GM18868 (cell line): ENCODE measurements around the gene SLC25A22.
A peak's percentile ranks its signal among the peaks of the same experiment; 100 is the strongest.

ENCODE experiments used
- ATAC-seq: cut with Tn5 transposase; IDR thresholded peaks from one replicate; pipeline ENCODE4 v1.9.1; 2021; ENCODE audit warnings: mild to moderate bottlenecking, moderate library complexity; ENCODE audit not compliant: unreplicated experiment

Gene SLC25A22

DNA sequence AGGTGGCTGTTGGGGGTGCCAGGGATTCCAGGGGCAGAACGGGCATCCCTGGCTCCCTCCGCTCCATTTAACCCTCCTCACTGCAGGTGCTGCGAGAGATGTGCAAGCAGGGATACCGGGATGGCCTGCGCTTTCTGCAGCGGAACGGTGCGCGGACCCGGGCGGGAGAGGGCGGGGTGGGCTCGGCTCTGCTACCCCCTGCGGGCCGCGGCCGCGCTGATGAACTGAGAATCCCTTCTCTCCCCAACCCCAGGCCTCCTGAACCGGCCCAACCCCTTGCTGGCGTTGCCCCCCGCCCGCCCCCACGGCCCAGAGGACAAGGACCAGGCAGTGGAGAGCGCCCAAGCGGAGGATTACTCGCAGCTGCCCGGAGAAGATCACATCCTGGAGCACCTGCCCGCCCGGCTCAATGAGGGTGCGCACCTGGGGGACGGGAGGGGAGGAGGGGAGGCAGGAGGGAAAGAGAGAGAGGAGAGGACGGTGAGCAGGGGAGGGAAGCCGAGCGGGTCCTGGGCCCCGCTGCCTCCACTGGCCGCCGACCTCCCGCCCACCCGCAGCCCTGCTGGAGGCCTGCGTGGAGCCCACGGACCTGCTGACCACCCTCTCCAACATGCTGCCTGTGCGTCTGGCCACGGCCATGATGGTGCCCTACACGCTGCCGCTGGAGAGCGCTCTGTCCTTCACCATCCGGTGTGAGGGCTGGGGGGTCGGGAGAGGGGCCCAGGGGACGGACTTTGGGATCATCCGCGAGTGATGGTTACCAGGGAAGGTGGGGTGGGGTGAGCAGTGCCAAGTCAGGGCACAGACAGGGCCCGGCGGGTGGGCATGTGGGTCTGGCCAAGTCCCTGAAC is 25.6 kb upstream of the SLC25A22 start:
- ATAC-seq: no peak

DNA sequence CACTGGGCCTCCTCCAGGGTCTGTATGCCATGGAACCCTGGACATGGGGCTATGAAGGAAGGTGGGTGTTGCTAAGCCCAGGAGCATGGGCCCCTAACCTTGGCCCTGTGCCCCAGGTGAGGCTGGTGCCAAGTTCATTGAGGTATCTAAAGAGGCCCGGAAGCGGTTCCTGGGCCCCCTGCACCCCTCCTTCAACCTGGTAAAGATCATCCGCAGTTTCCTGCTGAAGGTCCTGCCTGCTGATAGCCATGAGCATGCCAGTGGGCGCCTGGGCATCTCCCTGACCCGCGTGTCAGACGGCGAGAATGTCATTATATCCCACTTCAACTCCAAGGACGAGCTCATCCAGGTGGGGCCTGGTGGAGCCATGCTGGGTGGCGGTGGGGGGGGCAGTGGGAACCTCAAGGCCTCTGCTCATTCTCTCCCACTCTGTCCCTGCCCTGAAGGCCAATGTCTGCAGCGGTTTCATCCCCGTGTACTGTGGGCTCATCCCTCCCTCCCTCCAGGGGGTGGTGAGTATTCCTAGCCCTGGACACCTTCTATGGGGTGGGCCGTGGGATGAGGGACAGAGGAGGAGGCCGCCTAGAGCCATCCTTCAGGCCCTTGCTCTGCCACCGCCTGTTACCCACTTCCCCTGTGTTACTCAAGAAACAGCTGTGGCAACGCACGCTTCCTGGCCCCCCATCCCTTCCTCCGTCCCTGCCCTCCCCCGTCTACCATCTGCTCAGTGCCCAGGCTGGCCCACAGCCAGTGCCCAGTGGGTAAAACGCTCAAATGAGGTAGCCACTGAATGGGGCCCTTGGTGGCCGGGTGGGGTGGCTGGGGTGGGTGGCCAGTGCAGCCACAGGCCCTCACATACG is 23.7 kb upstream of the SLC25A22 start:
- no peak for ATAC-seq

DNA sequence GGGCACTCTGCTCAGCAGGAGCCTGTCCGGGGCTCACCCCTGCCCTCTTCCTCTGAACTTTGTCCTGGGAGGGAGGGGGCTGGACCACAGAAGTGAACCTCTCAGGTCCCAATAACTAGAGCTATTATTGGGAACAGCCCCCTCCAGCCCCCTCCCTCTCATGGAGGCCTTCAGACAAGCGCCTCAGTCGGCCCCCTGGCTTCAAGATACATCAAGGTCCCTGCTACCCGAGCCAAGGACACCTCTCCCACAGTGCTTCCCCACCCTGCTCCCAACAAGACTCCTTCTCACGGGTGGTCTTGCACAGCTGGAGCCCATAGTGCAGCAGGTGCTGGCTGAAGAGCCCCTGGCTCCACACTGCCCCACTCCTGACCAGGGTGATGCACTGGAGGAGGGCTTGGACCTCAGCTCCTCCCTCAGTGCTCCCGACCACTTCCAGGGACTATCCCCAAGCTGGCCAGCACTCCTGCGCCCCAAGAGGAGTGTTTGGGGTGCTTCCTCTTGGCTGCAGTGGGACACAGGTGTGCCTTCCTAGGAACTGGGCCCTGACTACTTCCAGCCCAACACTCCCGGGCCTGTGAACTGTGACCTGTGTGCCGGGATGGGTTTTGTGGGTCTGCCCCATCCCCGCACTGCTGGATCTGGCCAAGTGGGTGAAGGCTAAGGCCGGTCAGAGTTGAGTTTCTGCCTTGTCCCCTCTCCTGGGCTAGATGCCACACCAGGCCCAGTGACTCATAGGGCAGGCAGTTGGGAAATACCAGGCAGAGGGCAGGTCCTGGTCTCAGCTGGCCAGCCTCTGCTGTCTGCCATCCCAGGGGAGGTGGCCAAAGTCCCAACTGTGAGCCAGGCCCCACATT is 22.8 kb upstream of the SLC25A22 start:
- ATAC-seq: no peak

DNA sequence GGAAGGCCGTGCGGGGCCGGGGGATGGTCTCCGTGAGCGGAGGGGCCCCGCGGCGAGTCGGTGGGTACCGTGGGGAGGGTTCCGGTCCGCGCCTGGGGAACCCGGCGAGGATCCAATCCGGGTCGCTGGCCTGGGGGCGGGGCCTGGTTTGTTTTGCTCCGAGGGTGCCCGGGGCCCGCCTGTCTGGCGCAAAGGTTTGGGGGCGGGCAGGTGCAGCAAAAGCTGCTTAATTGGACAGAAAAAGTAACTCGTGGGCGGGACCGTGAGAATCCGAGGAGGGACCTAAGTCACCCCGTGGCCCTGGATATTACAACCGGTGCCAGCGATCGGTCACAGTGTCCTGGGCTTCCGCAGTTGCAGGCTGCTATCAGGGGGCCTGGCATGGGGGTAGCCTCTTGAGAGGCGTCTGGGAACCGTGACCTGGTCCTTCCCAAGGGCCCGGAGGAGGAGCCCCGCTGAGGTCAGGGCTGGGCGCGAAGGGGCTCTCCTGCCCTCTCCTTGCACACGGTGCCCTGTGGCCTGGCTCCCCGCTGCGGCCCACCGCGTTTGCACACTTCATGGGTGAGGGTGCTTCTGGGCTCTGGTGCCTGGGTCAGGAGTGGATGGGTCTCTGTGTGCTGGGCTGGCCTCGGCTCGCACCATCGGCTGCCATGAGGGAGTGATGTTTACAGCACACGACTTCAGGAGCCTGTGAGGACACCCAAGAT is 22.0 kb upstream of the SLC25A22 start:
- peak; percentile 66 for ATAC-seq

DNA sequence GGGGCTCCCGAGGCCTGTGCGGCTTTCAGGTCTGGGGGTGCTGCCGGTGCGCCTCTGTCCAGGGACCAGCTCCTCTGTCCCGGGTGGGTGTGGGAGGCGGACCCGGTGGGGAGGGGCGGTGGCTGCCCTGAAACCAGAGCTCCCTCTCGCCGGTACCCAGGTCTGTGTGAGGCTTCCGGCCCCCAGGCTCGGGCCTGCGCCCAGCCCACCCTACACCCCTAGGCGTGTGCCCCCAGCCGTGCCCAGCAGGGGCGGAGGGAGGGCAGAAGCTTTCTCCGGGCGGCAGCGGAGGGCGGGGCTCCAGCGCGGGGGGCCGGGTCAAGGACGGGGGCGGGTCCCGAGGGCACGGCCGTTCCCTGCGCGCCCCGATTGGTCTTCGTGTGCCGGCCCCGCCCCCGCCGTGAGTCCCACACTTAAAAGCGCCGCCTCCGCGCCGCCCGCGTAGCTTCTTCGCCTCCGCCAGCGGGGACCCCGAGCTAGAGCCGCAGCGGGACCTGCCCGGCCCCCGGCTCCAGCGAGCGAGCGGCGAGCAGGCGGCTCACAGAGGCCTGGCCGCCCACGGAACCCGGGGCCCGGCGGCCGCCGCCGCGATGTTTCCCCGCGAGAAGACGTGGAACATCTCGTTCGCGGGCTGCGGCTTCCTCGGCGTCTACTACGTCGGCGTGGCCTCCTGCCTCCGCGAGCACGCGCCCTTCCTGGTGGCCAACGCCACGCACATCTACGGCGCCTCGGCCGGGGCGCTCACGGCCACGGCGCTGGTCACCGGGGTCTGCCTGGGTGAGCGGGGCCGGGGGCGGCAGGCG is 21.2 kb upstream of the SLC25A22 start:
- ATAC-seq: peak; percentile 68

DNA sequence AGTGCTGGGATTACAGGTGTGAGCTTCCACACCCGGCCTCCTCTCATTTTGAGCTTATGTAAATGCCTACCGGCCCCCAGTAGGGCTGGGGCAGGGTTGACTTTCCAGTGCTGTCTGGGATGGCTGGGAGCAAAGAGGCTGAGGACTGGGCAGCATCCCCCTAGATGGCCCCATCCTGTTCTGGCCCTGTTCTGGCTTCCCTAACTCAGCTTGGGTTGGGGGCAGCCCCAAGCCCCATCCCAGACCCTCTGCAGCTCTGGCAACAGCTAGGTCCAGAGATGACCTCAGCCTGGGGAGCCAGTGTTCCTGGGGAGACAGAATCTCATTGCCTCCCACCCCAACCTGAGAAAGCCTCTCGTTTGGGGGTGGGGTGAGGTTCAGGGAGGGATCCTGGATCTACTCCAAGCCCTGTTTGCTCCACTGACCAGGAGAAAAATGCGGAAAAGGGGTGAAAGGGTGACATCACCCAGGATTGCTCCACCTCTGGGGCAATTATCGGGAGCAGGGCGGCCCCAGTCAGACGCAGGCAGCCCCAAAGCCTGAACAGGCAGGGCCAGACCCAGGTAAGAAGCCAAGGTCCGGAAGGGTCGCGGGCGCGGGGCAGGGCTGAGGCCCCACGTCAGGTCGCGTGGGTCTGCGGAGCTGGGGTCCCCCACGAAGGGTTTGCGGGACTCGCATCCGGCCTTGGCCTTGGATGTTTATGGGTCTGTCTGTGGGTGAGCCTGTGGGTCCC is 20.5 kb upstream of the SLC25A22 start, which contains the start of gene PNPLA2:
Gene PNPLA2, plus strand, starts transcription at position 519 of the 733 bp plus-strand sequence. CDS start 805 bp downstream, outside the sequence.
- no peak for ATAC-seq

DNA sequence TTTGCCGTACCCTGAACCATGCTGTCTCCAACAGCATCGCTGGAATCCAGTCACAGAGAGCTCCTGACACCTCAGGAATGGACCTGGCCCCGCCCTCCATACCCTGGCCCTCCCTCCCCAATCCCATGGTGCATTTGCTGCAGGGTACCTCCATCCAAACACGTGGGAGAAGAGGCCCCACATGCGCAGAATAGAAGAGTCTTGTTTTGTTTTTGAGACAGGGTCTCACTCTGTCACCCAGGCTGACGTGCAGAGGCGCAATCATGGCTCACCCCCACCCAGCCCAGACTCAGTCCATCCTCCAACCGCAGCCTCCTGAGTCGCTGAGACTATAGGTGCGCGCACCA is 18.3 kb upstream of the SLC25A22 start:
- ATAC-seq: no peak

DNA sequence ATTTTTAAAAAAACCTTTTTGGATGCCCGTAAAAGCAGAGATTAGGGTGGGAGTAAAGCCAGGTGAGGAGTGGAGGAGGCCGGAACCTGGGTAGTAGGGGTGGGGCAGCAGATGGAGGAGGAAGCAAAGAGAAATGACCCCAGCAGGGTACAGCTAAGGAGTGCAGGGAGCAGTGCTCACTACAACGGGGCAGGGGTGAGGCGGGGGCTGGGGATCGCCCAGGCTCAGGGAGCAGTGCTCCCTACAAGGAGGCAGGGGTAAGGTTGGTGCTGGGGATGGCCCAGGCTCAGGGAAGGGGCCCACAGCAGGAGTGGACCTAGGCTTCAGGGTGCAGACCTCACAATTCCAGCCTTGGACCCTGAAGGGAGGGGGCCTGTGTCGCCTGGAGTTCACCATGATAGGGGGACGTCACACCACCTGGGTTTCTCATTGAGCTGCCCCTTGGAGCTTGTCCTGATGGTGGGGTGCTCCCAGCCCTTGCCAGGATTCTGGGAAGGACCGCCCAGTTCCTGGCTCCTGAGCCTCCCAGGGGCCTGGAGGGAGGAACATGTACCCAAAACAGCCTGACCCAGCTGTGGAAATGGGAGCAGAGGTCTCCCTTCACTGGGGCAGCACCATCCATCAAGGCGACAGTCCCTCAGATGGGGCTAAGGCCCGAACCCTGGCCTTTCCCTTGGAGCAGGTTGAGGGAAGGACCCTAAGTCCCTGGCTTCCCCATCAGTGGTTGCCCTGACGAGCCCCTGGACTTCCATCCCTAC is 17.8 kb upstream of the SLC25A22 start:
- no peak for ATAC-seq

DNA sequence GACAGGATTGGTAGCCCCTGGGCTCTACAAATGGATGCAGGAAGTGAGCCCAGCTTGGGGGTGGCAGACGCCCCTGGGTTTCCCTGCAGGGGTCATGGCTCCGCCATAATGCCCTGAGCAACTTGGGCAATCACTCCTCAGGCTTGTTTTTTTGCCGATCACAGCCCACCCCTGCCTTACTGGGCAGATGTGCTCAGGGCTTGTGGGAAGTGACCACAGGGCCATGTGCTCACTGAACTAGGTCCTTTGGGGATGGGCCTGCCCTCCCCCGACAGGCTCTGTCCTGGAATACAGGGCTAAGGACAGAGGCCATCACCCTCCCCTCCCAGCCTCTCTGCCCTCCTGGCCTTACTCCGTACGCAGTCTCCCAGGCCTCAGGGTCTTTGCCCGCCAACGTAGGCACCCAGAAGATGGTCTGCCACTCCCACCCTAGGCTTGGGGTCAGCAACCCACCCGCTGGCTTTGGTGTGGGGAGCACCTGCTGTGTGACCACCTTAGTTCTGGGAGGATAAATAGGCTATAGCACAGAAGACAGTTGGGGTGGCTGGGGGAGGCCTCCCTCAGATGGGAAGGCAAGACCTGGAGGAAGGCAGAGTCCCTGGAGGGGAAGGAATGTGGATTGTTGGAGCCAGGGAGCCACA is 15.5 kb upstream of the SLC25A22 start:
- no peak for ATAC-seq

DNA sequence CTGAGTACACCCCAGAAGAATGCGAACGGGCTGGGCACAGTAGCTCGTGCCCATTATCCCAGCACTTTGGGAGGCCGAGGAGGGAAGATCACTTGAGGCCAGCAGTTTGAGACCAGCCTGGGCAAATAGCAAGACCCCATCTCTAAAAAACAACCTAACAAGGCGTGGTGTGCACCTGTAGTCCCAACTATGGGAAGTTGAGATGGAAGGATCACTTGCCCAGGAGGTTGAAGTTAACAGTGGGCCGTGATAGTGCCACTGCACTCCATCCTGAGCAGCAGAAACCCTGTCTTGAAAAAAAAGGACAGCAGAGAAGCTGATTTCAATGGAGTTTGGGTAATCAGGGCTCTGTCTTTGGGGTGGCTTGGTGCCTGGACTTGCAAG is 15.0 kb upstream of the SLC25A22 start:
- ATAC-seq: no peak

DNA sequence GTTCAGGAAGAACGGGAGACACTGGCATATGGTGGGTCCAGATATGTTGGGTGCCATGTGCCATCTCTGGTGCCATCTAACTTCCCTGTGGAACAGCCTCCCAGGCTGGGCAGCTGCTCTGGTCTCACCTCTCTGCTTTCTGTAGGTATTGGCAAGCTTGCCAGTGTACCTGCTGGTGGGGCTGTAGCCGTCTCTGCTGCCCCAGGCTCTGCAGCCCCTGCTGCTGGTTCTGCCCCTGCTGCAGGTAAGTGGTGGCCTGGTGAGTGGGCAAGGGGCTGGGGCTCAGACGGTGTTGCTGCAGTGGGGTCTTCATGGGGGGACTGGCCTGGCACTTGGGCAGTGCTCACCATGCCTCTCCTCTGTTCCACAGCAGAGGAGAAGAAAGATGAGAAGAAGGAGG is 14.3 kb upstream of the SLC25A22 start:
- no peak for ATAC-seq

DNA sequence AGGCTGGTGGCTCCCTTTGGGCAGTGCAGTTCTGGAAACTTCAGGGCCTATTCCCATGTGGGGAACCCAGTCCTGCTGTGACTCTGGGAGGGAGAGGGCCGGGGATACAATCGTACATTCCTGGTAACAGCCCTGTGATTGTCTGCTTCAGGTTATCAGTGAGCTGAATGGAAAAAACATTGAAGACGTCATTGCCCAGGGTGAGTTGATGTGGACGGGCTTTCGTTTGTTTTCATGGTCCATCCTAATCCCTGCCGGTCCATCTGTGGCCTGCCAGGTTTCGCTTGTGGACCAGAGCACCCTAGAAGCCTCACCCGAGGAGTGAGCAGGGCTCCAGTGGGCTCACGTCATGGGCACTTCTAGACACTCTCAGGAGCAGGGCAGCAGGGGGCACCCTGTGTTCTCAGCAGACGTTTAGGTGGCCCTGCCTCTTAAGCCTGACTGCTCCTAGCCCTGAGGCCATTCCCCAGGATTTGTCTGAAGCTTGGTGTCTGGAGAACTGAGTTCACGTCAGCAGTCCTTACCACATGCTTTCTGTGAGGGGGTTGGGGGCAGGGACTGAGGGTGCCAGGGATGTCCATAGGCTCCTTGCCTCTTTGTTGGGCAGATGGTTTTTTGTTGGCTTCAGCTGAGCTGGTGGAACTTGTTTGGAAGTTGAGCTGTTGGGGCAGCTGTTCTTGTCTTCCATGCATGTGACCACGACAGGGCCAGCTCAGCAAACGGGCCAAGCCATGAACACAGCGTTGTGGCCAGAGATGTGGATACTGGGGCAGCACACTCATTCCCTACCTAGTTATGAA is 13.6 kb upstream of the SLC25A22 start:
- ATAC-seq: no peak

DNA sequence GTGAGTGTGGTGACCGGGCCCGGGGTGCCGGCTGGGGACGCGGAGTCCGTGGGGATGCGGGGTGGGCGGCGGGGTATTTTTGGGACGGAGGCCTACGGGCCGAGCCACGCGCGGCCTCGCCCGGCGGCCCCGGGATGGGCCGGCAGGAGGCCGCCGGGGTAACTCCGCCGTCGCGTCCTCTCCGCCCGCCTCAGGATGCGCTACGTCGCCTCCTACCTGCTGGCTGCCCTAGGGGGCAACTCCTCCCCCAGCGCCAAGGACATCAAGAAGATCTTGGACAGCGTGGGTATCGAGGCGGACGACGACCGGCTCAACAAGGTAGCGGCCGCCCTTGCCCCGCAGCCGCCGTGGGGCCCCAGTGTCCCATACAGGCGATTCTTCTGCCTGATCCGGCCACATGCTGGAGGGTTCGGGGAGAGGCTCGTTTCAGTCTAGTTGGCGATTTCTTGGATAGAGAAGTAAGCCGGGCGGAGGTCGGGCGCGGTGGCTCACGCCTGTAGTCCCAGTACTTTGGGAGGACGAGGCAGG is 12.0 kb upstream of the SLC25A22 start:
- ATAC-seq: no peak

DNA sequence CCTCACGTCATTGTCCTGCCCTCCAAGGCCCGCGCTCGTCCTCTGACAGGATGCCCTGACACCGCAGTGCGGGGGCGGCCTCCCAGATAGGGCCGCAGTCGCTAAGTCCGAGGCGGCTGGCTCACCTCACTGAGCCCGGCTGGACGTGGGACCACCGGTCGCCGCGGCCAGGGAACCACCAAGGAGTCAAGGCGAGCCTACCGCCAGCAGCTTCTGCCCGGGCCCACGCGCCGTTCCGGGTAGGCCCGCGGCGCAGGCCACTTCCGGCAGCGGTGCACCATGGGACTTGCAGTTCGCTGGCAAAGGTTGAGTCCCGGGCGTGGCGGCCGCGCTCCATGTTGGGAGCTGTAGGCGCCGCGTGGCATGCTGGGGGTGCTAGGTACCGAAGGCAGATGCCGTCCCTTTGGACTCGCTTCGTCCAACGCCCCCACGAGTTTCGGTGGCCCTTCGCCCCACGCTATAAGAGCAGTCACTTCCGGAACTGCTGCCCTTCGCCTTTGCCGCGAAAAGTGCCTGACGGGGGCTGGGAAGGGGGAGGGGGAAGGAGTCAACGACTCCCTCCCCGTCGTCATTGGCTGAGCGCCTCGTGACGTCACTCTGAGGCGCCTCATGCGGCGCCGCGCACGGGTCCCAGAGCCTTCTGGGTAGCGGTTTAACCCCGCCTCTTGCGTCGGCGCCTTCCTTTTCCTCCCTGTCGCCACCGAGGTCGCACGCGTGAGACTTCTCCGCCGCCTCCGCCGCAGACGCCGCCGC is 11.4 kb upstream of the SLC25A22 start, which contains the start of gene RPLP2:
Gene RPLP2, plus strand, starts transcription at position 681 of the 753 bp plus-strand sequence. CDS start 268 bp downstream, outside the sequence.
- peak; percentile 70 for ATAC-seq

DNA sequence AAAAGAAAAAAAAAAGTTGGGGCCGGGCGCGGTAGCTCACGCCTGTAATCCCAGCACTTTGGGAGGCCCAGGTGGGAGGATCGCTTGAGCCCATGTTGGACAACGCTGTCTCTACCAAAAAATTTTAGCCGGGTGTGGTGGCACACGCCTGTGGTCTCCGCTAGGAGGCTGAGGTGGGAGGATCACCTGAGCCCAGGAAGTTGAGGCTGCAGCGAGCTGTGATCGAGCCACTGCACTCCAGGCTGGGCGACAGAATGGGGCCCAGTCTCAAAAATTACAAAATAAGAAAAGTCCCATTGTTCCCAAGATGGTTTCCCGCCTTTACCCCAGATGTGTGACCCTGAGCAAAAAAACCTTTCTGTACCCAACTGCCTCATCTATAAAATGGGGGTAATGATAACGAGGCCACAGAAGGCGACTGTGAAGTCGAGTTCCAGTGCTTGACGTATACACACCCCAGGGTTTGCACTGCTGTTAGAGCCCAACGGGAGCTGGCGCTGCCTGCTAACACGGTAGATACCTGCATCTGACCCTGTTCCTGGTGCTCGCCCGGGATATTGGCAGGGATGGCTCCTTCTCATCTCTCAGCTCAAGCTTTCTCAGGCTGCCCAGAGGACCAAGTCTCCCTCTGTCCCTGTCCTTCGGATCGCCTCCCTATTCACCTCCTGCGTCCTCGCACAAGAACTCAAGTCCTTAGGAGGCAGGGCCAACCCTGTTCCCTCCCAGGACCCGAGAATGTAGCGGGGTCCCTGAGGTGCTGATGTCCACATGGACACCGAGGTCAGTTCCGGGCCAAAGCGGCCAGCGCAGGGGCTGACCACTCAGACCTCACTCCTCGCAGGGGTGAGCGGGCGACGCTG is 10.6 kb upstream of the SLC25A22 start:
- peak; percentile 1 for ATAC-seq
